Activated CD8-positive, alpha-beta T cell treated with anti-CD3 and anti-CD28 coated beads for 36 hours (primary cell): ENCODE data around the gene DPM1. TPM values are rescaled to one million over a fixed set of nuclear protein-coding genes. Genes with fewer than 3 reads are reported as not detected.

Source experiments
- ATAC-seq: fragments of 200-7000 bp; cut with Tn5 transposase; one replicate; pipeline ENCODE4 v1.10.0; 2021; ENCODE audit warnings: mild to moderate bottlenecking, moderate library complexity
- CTCF ChIA-PET: fragments of 350-600 bp; sonication (Branson Sonifier 250); formaldehyde crosslinking; loops from one replicate; lab custom pipeline; 2021; ENCODE audit warnings: antibody characterized with exemption; lab: Charles Lee
- POLR2A ChIA-PET: fragments of 350-600 bp; sonication (Branson Sonifier 250); formaldehyde crosslinking; loops from one replicate; lab custom pipeline; 2021; ENCODE audit warnings: antibody characterized with exemption; lab: Charles Lee
- DNase-seq: peaks from one replicate; pipeline ENCODE4 v3.0.0-alpha.2; 2020
- H3K27ac Mint-ChIP-seq: one replicate; pipeline ENCODE4 v1.8.0; 2021; ENCODE audit warnings: mild to moderate bottlenecking, mixed read lengths
- H3K27me3 Mint-ChIP-seq: one replicate; pipeline ENCODE4 v1.8.0; 2021; ENCODE audit warnings: mixed read lengths
- H3K36me3 Mint-ChIP-seq: one replicate; pipeline ENCODE4 v1.8.0; 2021; ENCODE audit warnings: low read depth, mixed read lengths
- H3K4me1 Mint-ChIP-seq: one replicate; pipeline ENCODE4 v1.8.0; 2021; ENCODE audit warnings: low read depth, mixed read lengths
- H3K4me3 Mint-ChIP-seq: one replicate; pipeline ENCODE4 v1.8.0; 2021; ENCODE audit warnings: mild to moderate bottlenecking, moderate library complexity, mixed read lengths
- H3K9me3 Mint-ChIP-seq: one replicate; pipeline ENCODE4 v1.8.0; 2021; ENCODE audit warnings: mixed read lengths
- CTCF ChIP-seq: fragments of 200-600 bp; IDR thresholded peaks from one replicate; pipeline ENCODE4 v1.8.0; 2022; ENCODE audit warnings: antibody characterized with exemption, mild to moderate bottlenecking
- intact Hi-C: fragments of 100-400 bp; cut with micrococcal nuclease; formaldehyde crosslinking; loops from one replicate; pipeline ENCODE4 v1.10.0; 2022
- total RNA-seq, 2 experiments: library from RNA; stranded (reverse); gene quantifications; one replicate each; pipeline ENCODE4 v1.2.3, GENCODE V29; 2021

The DPM1 gene
- total RNA-seq, 2 experiments from 2014 or later: 66.6 to 75.4 TPM

GRCh38 chr20:50953196-50953595, 5.1 kb downstream of the DPM1 start:
- Mint-ChIP-seq H3K4me1 (peaks cover 41% of the 10 kb centered on the region), H3K27me3 (no peaks in the 10 kb centered on the region), H3K27ac (peak overlapping the region; percentile 32), H3K36me3 (peaks cover 40% of the 10 kb centered on the region), H3K4me3 (no peak overlapping the region), H3K9me3 (no peaks in the 10 kb centered on the region)
- intact Hi-C loops: no loop called here
- ChIA-PET POLR2A (no interaction called here), CTCF (no interaction called here)
- no peak for ATAC-seq
- no peak for TF ChIP-seq CTCF
- DNase-seq: no peak

- no peak overlapping the region for H3K4me3 Mint-ChIP-seq
- H3K36me3 Mint-ChIP-seq: peaks cover 43% of the 10 kb centered on the region
- intact Hi-C loops: no loop called here
- TF ChIP-seq CTCF: no peak
- no peak overlapping the region for H3K27ac Mint-ChIP-seq
- H3K27me3 Mint-ChIP-seq: no peaks in the 10 kb centered on the region
- peaks cover 6% of the 10 kb centered on the region for H3K4me1 Mint-ChIP-seq
- POLR2A ChIA-PET: interaction anchor here (0.6 to 1.8 kb wide), 4 partner anchors 8 to 153 kb away, joined by 3 to 5 read pairs (median 4); partner anchors contain the start of genes ADNP, BCAS4, DPM1 and MOCS3
- CTCF ChIA-PET: interaction anchor here (2.1 to 2.6 kb wide), 2 partner anchors 20 to 154 kb away, joined by 7 to 10 read pairs; partner anchors contain the start of gene BCAS4
- no peaks in the 10 kb centered on the region for H3K9me3 Mint-ChIP-seq
- DNase-seq (no peak), ATAC-seq (no peak)
Observed at GRCh38 chr20:50948132-50948785, 10.1 kb downstream of the DPM1 start.

GRCh38 chr20:50943069-50943468, 15.3 kb downstream of the DPM1 start:
- Mint-ChIP-seq H3K4me3 (no peak overlapping the region), H3K4me1 (no peaks in the 10 kb centered on the region), H3K27ac (no peak overlapping the region), H3K9me3 (no peaks in the 10 kb centered on the region), H3K27me3 (no peaks in the 10 kb centered on the region), H3K36me3 (peaks cover 36% of the 10 kb centered on the region)
- no peak for TF ChIP-seq CTCF
- CTCF ChIA-PET: interaction anchor here (0.7 to 2.4 kb wide), 3 partner anchors 10 to 47 kb away, joined by 3 to 10 read pairs (median 5); partner anchors contain the start of gene ADNP
- intact Hi-C loops: no loop called here
- DNase-seq (no peak), ATAC-seq (no peak)
- POLR2A ChIA-PET: no interaction called here

GRCh38 chr20:50933589-50933988, 24.7 kb downstream of the DPM1 start:
- peaks cover 17% of the 10 kb centered on the region for H3K4me1 Mint-ChIP-seq
- no peaks in the 10 kb centered on the region for H3K9me3 Mint-ChIP-seq
- intact Hi-C loops: no loop called here
- H3K27ac Mint-ChIP-seq: peak overlapping the region; percentile 42
- no peak for TF ChIP-seq CTCF
- H3K4me3 Mint-ChIP-seq: no peak overlapping the region
- ATAC-seq (no peak), DNase-seq (no peak)
- no peaks in the 10 kb centered on the region for H3K27me3 Mint-ChIP-seq
- POLR2A ChIA-PET: interaction anchor here (6.2 kb wide), 1 partner anchor 24 kb away, joined by 85 read pairs; the partner anchor contains the start of genes DPM1 and MOCS3
- CTCF ChIA-PET: interaction anchor here (1.2 to 17.7 kb wide), 3 partner anchors 8 to 140 kb away, joined by 4 to 253 read pairs (median 10); partner anchors contain the start of genes BCAS4, DPM1 and MOCS3
- peaks cover 46% of the 10 kb centered on the region for H3K36me3 Mint-ChIP-seq

GRCh38 chr20:50932691-50933280, 25.5 kb downstream of the DPM1 start:
- no peaks in the 10 kb centered on the region for H3K9me3 Mint-ChIP-seq
- TF ChIP-seq CTCF: no peak
- DNase-seq (no peak), ATAC-seq (no peak)
- POLR2A ChIA-PET: interaction anchor here (0.7 to 6.2 kb wide), 9 partner anchors 12 to 209 kb away, joined by 3 to 85 read pairs (median 7); partner anchors contain the start of genes BCAS4, DPM1 and MOCS3
- H3K4me1 Mint-ChIP-seq: peaks cover 23% of the 10 kb centered on the region
- H3K27ac Mint-ChIP-seq: peak overlapping the region; percentile 95
- H3K4me3 Mint-ChIP-seq: peak overlapping the region; percentile 78
- H3K27me3 Mint-ChIP-seq: no peaks in the 10 kb centered on the region
- peaks cover 50% of the 10 kb centered on the region for H3K36me3 Mint-ChIP-seq
- CTCF ChIA-PET: interaction anchor here (1.7 to 17.7 kb wide), 3 partner anchors 7 to 139 kb away, joined by 5 to 253 read pairs (median 10); partner anchors contain the start of gene BCAS4
- intact Hi-C loops: no loop called here
